ENCODE results near the gene ADGRG3.

Gene ADGRG3

GRCh38 chr16:57686577-57686976 lies 18.5 kb downstream of the ADGRG3 start:
- no peaks in the 10 kb centered on the region for H3K9me3 ChIP-seq (ENCODE audit: severe bottlenecking)
- TF ChIP-seq, protein P1, sequence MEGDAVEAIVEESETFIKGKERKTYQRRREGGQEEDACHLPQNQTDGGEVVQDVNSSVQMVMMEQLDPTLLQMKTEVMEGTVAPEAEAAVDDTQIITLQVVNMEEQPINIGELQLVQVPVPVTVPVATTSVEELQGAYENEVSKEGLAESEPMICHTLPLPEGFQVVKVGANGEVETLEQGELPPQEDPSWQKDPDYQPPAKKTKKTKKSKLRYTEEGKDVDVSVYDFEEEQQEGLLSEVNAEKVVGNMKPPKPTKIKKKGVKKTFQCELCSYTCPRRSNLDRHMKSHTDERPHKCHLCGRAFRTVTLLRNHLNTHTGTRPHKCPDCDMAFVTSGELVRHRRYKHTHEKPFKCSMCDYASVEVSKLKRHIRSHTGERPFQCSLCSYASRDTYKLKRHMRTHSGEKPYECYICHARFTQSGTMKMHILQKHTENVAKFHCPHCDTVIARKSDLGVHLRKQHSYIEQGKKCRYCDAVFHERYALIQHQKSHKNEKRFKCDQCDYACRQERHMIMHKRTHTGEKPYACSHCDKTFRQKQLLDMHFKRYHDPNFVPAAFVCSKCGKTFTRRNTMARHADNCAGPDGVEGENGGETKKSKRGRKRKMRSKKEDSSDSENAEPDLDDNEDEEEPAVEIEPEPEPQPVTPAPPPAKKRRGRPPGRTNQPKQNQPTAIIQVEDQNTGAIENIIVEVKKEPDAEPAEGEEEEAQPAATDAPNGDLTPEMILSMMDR (IDR thresholded peaks at IDR 0.05; ENCODE audit: poor library complexity, severe bottlenecking), result no peak
- H3K36me3 ChIP-seq (ENCODE audit: low read depth), result no peaks in the 10 kb centered on the region
- H3K27ac ChIP-seq (ENCODE audit: poor library complexity, severe bottlenecking), result no peak overlapping the region
- no peak for ATAC-seq (ENCODE audit: low read depth)
- H3K4me3 ChIP-seq (ENCODE audit: severe bottlenecking), result no peak overlapping the region
- no peak for DNase-seq (ENCODE audit: low spot score)
- no peaks in the 10 kb centered on the region for H3K4me1 ChIP-seq (ENCODE audit: insufficient read depth, poor library complexity, severe bottlenecking)
- H3K27me3 ChIP-seq (ENCODE audit: insufficient read depth, poor library complexity, severe bottlenecking), result no peaks in the 10 kb centered on the region

DNA sequence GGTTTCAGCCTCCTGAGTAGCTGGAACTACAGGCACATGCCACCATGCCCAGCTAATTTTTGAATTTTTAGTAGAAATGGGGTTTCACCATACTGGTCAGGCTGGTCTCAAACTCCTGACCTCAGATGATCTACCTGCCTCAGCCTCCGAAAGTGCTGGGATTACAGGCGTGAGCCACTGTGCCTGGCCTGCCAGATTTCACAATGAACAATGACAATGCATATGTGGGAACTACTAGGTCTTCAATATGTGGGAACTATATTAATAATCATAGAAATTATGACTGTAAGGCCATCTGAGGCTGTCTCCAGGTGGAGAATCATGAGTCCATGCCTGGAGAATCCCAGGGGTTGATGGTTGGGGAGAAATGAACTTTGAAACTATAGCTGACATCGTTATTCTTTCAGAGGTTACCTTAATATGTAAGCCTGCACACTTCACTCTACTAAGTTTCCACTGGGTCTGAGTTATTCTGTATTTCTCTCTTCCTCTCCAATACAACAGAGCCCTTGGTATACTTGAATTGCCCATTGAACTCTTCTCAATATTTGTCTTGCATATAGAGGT lies 19.3 kb downstream of the ADGRG3 start:
- Histone ChIP-seq H3K36me3 (ENCODE audit: low read depth) (no peaks in the 10 kb centered on the region), H3K27ac (ENCODE audit: poor library complexity, severe bottlenecking) (no peak overlapping the region), H3K4me3 (ENCODE audit: severe bottlenecking) (no peak overlapping the region), H3K27me3 (ENCODE audit: insufficient read depth, poor library complexity, severe bottlenecking) (no peaks in the 10 kb centered on the region), H3K4me1 (ENCODE audit: insufficient read depth, poor library complexity, severe bottlenecking) (no peaks in the 10 kb centered on the region), H3K9me3 (ENCODE audit: severe bottlenecking) (no peaks in the 10 kb centered on the region)
- ATAC-seq (ENCODE audit: low read depth), result no peak
- no peak for DNase-seq (ENCODE audit: low spot score)
- TF ChIP-seq, protein P1 (IDR thresholded peaks at IDR 0.05; ENCODE audit: poor library complexity, severe bottlenecking), result no peak

DNA sequence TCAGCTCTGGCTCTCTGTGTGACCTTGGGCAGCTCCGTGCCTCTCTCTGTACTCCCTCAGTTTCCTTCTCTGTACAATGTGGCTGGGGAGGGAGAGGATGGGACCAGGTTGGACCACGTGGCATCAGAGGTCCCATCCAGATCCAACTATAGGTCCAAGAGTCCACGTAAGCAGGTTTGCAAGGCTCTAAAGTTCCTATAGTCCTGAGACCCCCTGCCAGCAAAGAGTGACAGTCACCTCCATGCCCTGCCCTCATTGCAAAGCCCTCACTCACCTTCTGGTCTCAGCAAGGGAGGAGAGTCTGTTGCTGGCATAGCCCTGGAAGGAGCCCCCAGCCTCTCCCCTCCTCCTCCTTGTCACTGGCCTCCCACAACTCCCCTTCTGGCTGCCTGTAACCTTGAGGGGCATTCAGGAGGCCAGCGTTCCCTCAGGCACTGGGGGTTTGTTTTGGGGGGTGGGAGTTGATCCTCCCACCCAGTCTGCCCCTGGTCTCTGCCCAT lies 20.4 kb downstream of the ADGRG3 start:
- H3K4me1 ChIP-seq (ENCODE audit: insufficient read depth, poor library complexity, severe bottlenecking), result no peaks in the 10 kb centered on the region
- H3K4me3 ChIP-seq (ENCODE audit: severe bottlenecking), result no peak overlapping the region
- no peak overlapping the region for H3K27ac ChIP-seq (ENCODE audit: poor library complexity, severe bottlenecking)
- H3K27me3 ChIP-seq (ENCODE audit: insufficient read depth, poor library complexity, severe bottlenecking), result no peaks in the 10 kb centered on the region
- H3K9me3 ChIP-seq (ENCODE audit: severe bottlenecking), result no peaks in the 10 kb centered on the region
- ATAC-seq (ENCODE audit: low read depth) (no peak), DNase-seq (ENCODE audit: low spot score) (no peak)
- no peaks in the 10 kb centered on the region for H3K36me3 ChIP-seq (ENCODE audit: low read depth)
- TF ChIP-seq, protein P1 (IDR thresholded peaks at IDR 0.05; ENCODE audit: poor library complexity, severe bottlenecking), result no peak

DNA sequence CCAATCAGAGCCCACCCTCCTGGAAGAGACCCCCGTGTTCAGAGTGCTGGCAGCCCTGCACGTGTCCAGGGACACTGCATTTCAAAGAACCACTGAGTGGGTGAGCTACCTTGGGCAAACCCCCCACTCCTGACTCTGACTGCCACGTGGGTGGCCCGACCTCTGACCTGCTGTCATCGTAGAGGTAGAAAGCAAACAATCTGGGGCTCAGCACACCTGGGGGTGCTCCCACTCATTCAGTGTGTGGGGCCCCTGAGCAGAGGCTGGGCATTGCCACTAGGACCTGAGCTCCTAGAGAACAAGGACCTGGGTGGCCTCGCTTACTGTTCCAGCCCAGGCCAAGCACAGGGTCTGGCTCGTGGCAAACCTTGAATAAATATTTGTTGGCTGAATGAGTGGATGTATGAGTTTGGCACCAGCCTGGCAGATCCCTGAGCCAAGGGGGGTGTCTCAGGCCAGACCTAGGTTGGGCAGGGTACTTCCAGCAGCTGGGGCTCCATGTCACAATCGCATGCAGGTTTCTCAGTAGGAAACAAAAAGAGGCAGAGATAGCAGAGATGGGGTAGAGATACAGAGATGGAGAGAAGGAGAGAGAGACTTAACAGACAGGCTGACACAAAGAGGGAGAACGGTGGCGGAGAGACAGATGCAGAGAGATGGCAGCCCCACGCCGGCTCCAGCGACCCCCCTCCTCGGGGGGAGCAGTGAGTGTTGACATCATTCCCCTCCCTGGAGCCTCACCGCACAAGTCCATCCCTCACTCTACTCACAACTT lies 21.1 kb downstream of the ADGRG3 start:
- Histone ChIP-seq H3K27me3 (ENCODE audit: insufficient read depth, poor library complexity, severe bottlenecking) (no peaks in the 10 kb centered on the region), H3K4me3 (ENCODE audit: severe bottlenecking) (no peak overlapping the region), H3K4me1 (ENCODE audit: insufficient read depth, poor library complexity, severe bottlenecking) (no peaks in the 10 kb centered on the region), H3K27ac (ENCODE audit: poor library complexity, severe bottlenecking) (no peak overlapping the region), H3K9me3 (ENCODE audit: severe bottlenecking) (no peaks in the 10 kb centered on the region), H3K36me3 (ENCODE audit: low read depth) (no peaks in the 10 kb centered on the region)
- DNase-seq (ENCODE audit: low spot score) (no peak), ATAC-seq (ENCODE audit: low read depth) (no peak)
- TF ChIP-seq, protein P1 (IDR thresholded peaks at IDR 0.05; ENCODE audit: poor library complexity, severe bottlenecking), result no peak
